ENCODE data around the gene EGLN1. TPM values are rescaled to one million over a fixed set of nuclear protein-coding genes. Genes with fewer than 3 reads are reported as not detected.

EGLN1 gene
- total RNA-seq, 1 donor from 2014 or later = 19.9 TPM

GRCh38 chr1:231318015-231318355 is 104.1 kb downstream of the EGLN1 start:
- no peaks in the 10 kb centered on the region for H3K27me3 Mint-ChIP-seq
- H3K4me1 Mint-ChIP-seq (ENCODE audit: low read depth) = no peaks in the 10 kb centered on the region
- TF ChIP-seq CTCF (IDR thresholded peaks at IDR 0.05; ENCODE audit: unreplicated experiment) = no peak
- DNase-seq (ENCODE audit: low spot score, unreplicated experiment) = no peak
- H3K27ac Mint-ChIP-seq = no peak overlapping the region
- H3K4me3 Mint-ChIP-seq (ENCODE audit: low read depth) = no peak overlapping the region
- no peaks in the 10 kb centered on the region for H3K9me3 Mint-ChIP-seq (ENCODE audit: low read depth)
- no peaks in the 10 kb centered on the region for H3K36me3 Mint-ChIP-seq (ENCODE audit: insufficient read depth)

GRCh38 chr1:231317306-231318014 is 104.6 kb downstream of the EGLN1 start:
- no peak overlapping the region for H3K4me3 Mint-ChIP-seq (ENCODE audit: low read depth)
- no peaks in the 10 kb centered on the region for H3K4me1 Mint-ChIP-seq (ENCODE audit: low read depth)
- no peak overlapping the region for H3K27ac Mint-ChIP-seq
- no peaks in the 10 kb centered on the region for H3K27me3 Mint-ChIP-seq
- no peaks in the 10 kb centered on the region for H3K9me3 Mint-ChIP-seq (ENCODE audit: low read depth)
- no peak for DNase-seq (ENCODE audit: low spot score, unreplicated experiment)
- no peaks in the 10 kb centered on the region for H3K36me3 Mint-ChIP-seq (ENCODE audit: insufficient read depth)
- no peak for TF ChIP-seq CTCF (IDR thresholded peaks at IDR 0.05; ENCODE audit: unreplicated experiment)

- Mint-ChIP-seq H3K36me3 (ENCODE audit: insufficient read depth) (no peaks in the 10 kb centered on the region), H3K27me3 (no peaks in the 10 kb centered on the region), H3K4me1 (ENCODE audit: low read depth) (no peaks in the 10 kb centered on the region), H3K4me3 (ENCODE audit: low read depth) (no peak overlapping the region), H3K27ac (no peak overlapping the region), H3K9me3 (ENCODE audit: low read depth) (no peaks in the 10 kb centered on the region)
- DNase-seq (ENCODE audit: low spot score, unreplicated experiment) = no peak
- TF ChIP-seq CTCF (IDR thresholded peaks at IDR 0.05; ENCODE audit: unreplicated experiment) = peak; percentile 45
Observed at GRCh38 chr1:231315887-231316286, 106.2 kb downstream of the EGLN1 start.

Other genes with a start within 250 kb of the EGLN1 start
- 69.9 and 70.2 TPM in 2 replicates for gene GNPAT, start 181.1 kb downstream of the EGLN1 start, total RNA-seq
- 9.1 and 9.6 TPM in 2 replicates for gene EXOC8, start 84.4 kb downstream of the EGLN1 start, total RNA-seq
- 13.8 and 13.9 TPM in 2 replicates for gene SPRTN, start 84.0 kb downstream of the EGLN1 start, total RNA-seq
- gene TSNAX, start 106.4 kb upstream of the EGLN1 start, total RNA-seq = 33.2 and 35.6 TPM in 2 replicates
- gene DISC1, start 204.5 kb upstream of the EGLN1 start, total RNA-seq = 5.2 and 6.1 TPM in 2 replicates

All from progenitor cell of endocrine pancreas (in vitro differentiated cells).